GM12801 (cell line): ENCODE data around the gene MLN.

Experiments used
- CTCF ChIP-seq: IDR thresholded peaks from one replicate; pipeline ENCODE4 v1.5.1; 2011; ENCODE audit warnings: control low read depth; ENCODE audit not compliant: insufficient read length; ENCODE audit errors: extremely low read depth

MLN gene

GRCh38 chr6:33750244-33750991 is 53.4 kb downstream of the MLN start:
- TF ChIP-seq CTCF = no peak

GRCh38 chr6:33749401-33749800 is 54.4 kb downstream of the MLN start:
- TF ChIP-seq CTCF = no peak

GRCh38 chr6:33748841-33749240 is 55.0 kb downstream of the MLN start:
- TF ChIP-seq CTCF = no peak

- TF ChIP-seq CTCF = no peak
These were observed 56.0 kb downstream of the MLN start for GRCh38 chr6:33747823-33748222.

- no peak for TF ChIP-seq CTCF
These were observed 57.1 kb downstream of the MLN start, which contains the start of gene IP6K3 for GRCh38 chr6:33746651-33747100. TSS of gene IP6K3 (minus strand) at chr6:33746905. CDS start at chr6:33735476, 11,429 bp downstream.

GRCh38 chr6:33746036-33746600 is 57.7 kb downstream of the MLN start:
- no peak for TF ChIP-seq CTCF

GRCh38 chr6:33745548-33745947 is 58.3 kb downstream of the MLN start:
- TF ChIP-seq CTCF = no peak
